HepG2 (cell line): ENCODE data around the gene PIEZO2. TPM values are rescaled to one million over a fixed set of nuclear protein-coding genes. Genes with fewer than 3 reads are reported as not detected.

Experiments
- ARHGAP35 ChIP-seq: sonication (generic); formaldehyde crosslinking; IDR thresholded peaks from 2 replicates; pipeline ENCODE4 v1.9.0; 2022; ENCODE audit warnings: mild to moderate bottlenecking, inconsistent platforms, moderate library complexity, missing genetic modification reagents, borderline replicate concordance
- CC2D1A ChIP-seq: sonication (generic); formaldehyde crosslinking; IDR thresholded peaks from 2 replicates; pipeline ENCODE4 v1.8.1; 2023; ENCODE audit warnings: mild to moderate bottlenecking, missing genetic modification reagents
- DZIP1 ChIP-seq: sonication (generic); formaldehyde crosslinking; IDR thresholded peaks from 2 replicates; pipeline ENCODE4 v1.5.0; 2020; ENCODE audit warnings: mild to moderate bottlenecking, missing genetic modification reagents
- FOXA1 ChIP-seq, 2 experiments: fragments of 450-650 bp in 1 of 2; sonication (generic) in 1 of 2; formaldehyde crosslinking in 1 of 2; IDR thresholded peaks; 2 replicates each; pipeline versions ENCODE4 v1.4.0 to v1.6.1; 2016 to 2020; ENCODE audit warnings: missing genetic modification reagents in 1 of 2
- HNF4A ChIP-seq: sonication (generic); formaldehyde crosslinking; IDR thresholded peaks from 2 replicates; pipeline ENCODE4 v1.4.0; 2020; ENCODE audit warnings: missing genetic modification reagents
- MIXL1 ChIP-seq: IDR thresholded peaks from 2 replicates; pipeline ENCODE4 v1.6.1; 2016
- NKX3-1 ChIP-seq: sonication (generic); formaldehyde crosslinking; IDR thresholded peaks from 2 replicates; pipeline ENCODE4 v1.5.0; 2020; ENCODE audit warnings: missing genetic modification reagents
- NR2F1 ChIP-seq, 2 experiments: fragments of 450-650 bp in 1 of 2; formaldehyde crosslinking in 1 of 2; IDR thresholded peaks; 2 replicates each; pipeline versions ENCODE4 v1.5.0 to v1.6.1; 2016 to 2020; ENCODE audit warnings: mild to moderate bottlenecking in 1 of 2, missing compliant biosample characterization in 1 of 2, missing genetic modification reagents in 1 of 2, moderate library complexity in 1 of 2
- NR2F6 ChIP-seq, 2 experiments: IDR thresholded peaks; 2 replicates each; pipeline ENCODE4 v1.6.1; 2016; ENCODE audit warnings: antibody characterized with exemption in 1 of 2, mild to moderate bottlenecking in 1 of 2
- PAXIP1 ChIP-seq: sonication (generic); formaldehyde crosslinking; conservative IDR thresholded peaks from 2 replicates; pipeline ENCODE4 v1.4.0; 2020; ENCODE audit warnings: mild to moderate bottlenecking, missing genetic modification reagents, moderate library complexity
- RFX3 ChIP-seq: IDR thresholded peaks from 2 replicates; pipeline ENCODE4 v1.6.1; 2016; ENCODE audit warnings: missing biosample characterization, missing genetic modification reagents
- RXRB ChIP-seq: IDR thresholded peaks from 2 replicates; pipeline ENCODE4 v1.6.1; 2016; ENCODE audit warnings: borderline replicate concordance, missing genetic modification reagents, missing compliant biosample characterization
- SAP130 ChIP-seq: IDR thresholded peaks from 2 replicates; pipeline ENCODE4 v1.6.1; 2016; ENCODE audit warnings: low read depth
- SNAPC5 ChIP-seq: sonication (generic); formaldehyde crosslinking; IDR thresholded peaks from 2 replicates; pipeline ENCODE4 v1.8.1; 2023; ENCODE audit warnings: mild to moderate bottlenecking, missing genetic modification reagents, borderline replicate concordance
- ZKSCAN5 ChIP-seq: sonication (generic); formaldehyde crosslinking; IDR thresholded peaks from 2 replicates; pipeline ENCODE4 v1.5.1; 2020; ENCODE audit warnings: mild to moderate bottlenecking, missing genetic modification reagents
- ZKSCAN8 ChIP-seq: IDR thresholded peaks from 2 replicates; pipeline ENCODE4 v1.6.1; 2016; ENCODE audit warnings: borderline replicate concordance, missing genetic modification reagents, missing compliant biosample characterization
- ZNF780A ChIP-seq: sonication (generic); formaldehyde crosslinking; IDR thresholded peaks from 2 replicates; pipeline ENCODE4 v1.8.0; 2022; ENCODE audit warnings: mild to moderate bottlenecking, missing genetic modification reagents, moderate library complexity
- polyA plus RNA-seq, 8 experiments: library from polyadenylated mRNA; depleted of rRNA in 3 of 8; stranded (reverse) in 7 of 8; unstranded in 1 of 8; fragments of >200 nt; fragmentation: Illumina TruSeq in 4 of 8; extraction: Trizol in 4 of 8; gene quantifications; 2 replicates each; pipeline versions ENCODE4 v1.2.1 to v1.2.3, GENCODE V29; 2011 to 2016; ENCODE audit warnings: low read depth in 4 of 8, missing spikeins in 1 of 8, mixed read lengths in 1 of 8; ENCODE audit not compliant: insufficient read depth in 1 of 8
- total RNA-seq, 5 experiments: library from RNA; depleted of rRNA; stranded (reverse); fragments of >200 nt; fragmentation: Illumina TruSeq; extraction: Trizol; gene quantifications; 2 replicates each; pipeline ENCODE4 v1.2.3, GENCODE V29; 2016; ENCODE audit warnings: low read depth in 1 of 5

PIEZO2 gene
- total and polyA plus RNA-seq, 2 of the 13 experiments (the other 11 are each of a cell fraction or from before 2014, with no cell fraction given) = 15.2 to 27.2 TPM

- no peak for TF ChIP-seq DZIP1 (CRISPR knock-in tag)
- no peak for TF ChIP-seq FOXA1 (IDR thresholded peaks at IDR 0.05)
- TF ChIP-seq FOXA1 (CRISPR knock-in tag; IDR thresholded peaks at IDR 0.05) = 0 out of 2 replicates have a peak, but pooled peaks have one; percentile 23
- TF ChIP-seq RXRB (CRISPR knock-in tag) = peak; percentile 32; the same call in 1 of the 2 replicates
- TF ChIP-seq RFX3 (CRISPR knock-in tag) = no peak
- no peak for TF ChIP-seq ARHGAP35 (CRISPR knock-in tag)
- TF ChIP-seq NR2F1 (CRISPR knock-in tag; IDR thresholded peaks at IDR 0.05) = peak in 1 of 2 experiments; percentile 43; a peak in 1 of 4 replicates
- TF ChIP-seq MIXL1 (CRISPR knock-in tag) = peak; percentile 27; the same call in 1 of the 2 replicates
- TF ChIP-seq ZNF780A (CRISPR knock-in tag) = no peak
- no peak for TF ChIP-seq SNAPC5 (CRISPR knock-in tag)
- TF ChIP-seq CC2D1A (CRISPR knock-in tag) = no peak
- TF ChIP-seq NKX3-1 (CRISPR knock-in tag) = no peak
- peak; percentile 45 for TF ChIP-seq SAP130
- peak; percentile 74 for TF ChIP-seq NR2F6 (IDR thresholded peaks at IDR 0.05)
- TF ChIP-seq NR2F6 (CRISPR knock-in tag; IDR thresholded peaks at IDR 0.05) = peak; percentile 49
- peak; percentile 20; the same call in 1 of the 2 replicates for TF ChIP-seq HNF4A (CRISPR knock-in tag)
- no peak for TF ChIP-seq ZKSCAN8 (CRISPR knock-in tag)
- peak; percentile 48 for TF ChIP-seq PAXIP1
- TF ChIP-seq ZKSCAN5 (CRISPR knock-in tag) = no peak
These were observed 232.5 kb downstream of the PIEZO2 start (continued) for GRCh38 chr18:10916865-10917264.
